Endodermal cell (in vitro differentiated cells): ENCODE measurements around the gene PARL. TPM values are rescaled to one million over a fixed set of nuclear protein-coding genes. Genes with fewer than 3 reads are reported as not detected.

Experiments used
- DNase-seq: peaks from one replicate; pipeline ENCODE4 v3.0.0-alpha.2; 2017
- H3K27ac ChIP-seq: 2 replicates; pipeline ENCODE4 v1.5.1; 2013; ENCODE audit warnings: mild to moderate bottlenecking, low read depth, low read length, moderate library complexity
- H3K27me3 ChIP-seq: 2 replicates; pipeline ENCODE4 v1.6.1; 2013; ENCODE audit warnings: mild to moderate bottlenecking, low read length, moderate library complexity; ENCODE audit not compliant: insufficient read depth, control insufficient read depth, poor library complexity, severe bottlenecking
- H3K36me3 ChIP-seq: 2 replicates; pipeline ENCODE4 v1.7.0; 2013; ENCODE audit warnings: mild to moderate bottlenecking, low read length, moderate library complexity; ENCODE audit not compliant: control insufficient read depth, insufficient read depth
- H3K4me1 ChIP-seq: one replicate; pipeline ENCODE4 v1.7.0; 2013; ENCODE audit warnings: low read length; ENCODE audit not compliant: control insufficient read depth, insufficient read depth
- H3K4me3 ChIP-seq: 2 replicates; pipeline ENCODE4 v1.5.1; 2013; ENCODE audit warnings: mild to moderate bottlenecking, low read length, moderate library complexity
- H3K9ac ChIP-seq: 2 replicates; pipeline ENCODE4 v1.6.1; 2013; ENCODE audit warnings: mild to moderate bottlenecking, low read length, moderate library complexity; ENCODE audit not compliant: poor library complexity, severe bottlenecking; ENCODE audit errors: extremely low read depth
- H3K9me3 ChIP-seq: 2 replicates; pipeline ENCODE4 v1.6.1; 2013; ENCODE audit warnings: mild to moderate bottlenecking, low read length, moderate library complexity; ENCODE audit not compliant: control insufficient read depth
- H3K27ac Mint-ChIP-seq: 2 replicates; pipeline ENCODE4 v1.8.0; 2020; ENCODE audit warnings: mixed read lengths
- H3K27me3 Mint-ChIP-seq: 2 replicates; pipeline ENCODE4 v1.8.0; 2021; ENCODE audit warnings: mild to moderate bottlenecking, mixed read lengths; ENCODE audit not compliant: insufficient read depth
- H3K36me3 Mint-ChIP-seq: 2 replicates; pipeline ENCODE4 v1.8.0; 2020; ENCODE audit warnings: low read depth, mixed read lengths
- H3K4me1 Mint-ChIP-seq: 2 replicates; pipeline ENCODE4 v1.8.0; 2020; ENCODE audit warnings: mixed read lengths
- H3K4me3 Mint-ChIP-seq: 2 replicates; pipeline ENCODE4 v1.8.0; 2020; ENCODE audit warnings: mild to moderate bottlenecking, moderate library complexity, mixed read lengths
- H3K9me3 Mint-ChIP-seq: 2 replicates; pipeline ENCODE4 v1.8.0; 2020; ENCODE audit warnings: mild to moderate bottlenecking, mixed read lengths
- CTCF ChIP-seq: fragments of 200-600 bp; sonication (generic); conservative IDR thresholded peaks from 2 replicates; pipeline ENCODE4 v1.5.0; 2021; ENCODE audit warnings: antibody characterized with exemption, mild to moderate bottlenecking
- WGBS, 2 experiments: methylation state at CpG; one replicate each; pipeline versions ENCODE4 v1.1.5 to v1.1.7; 2013; ENCODE audit warnings: missing lambda C conversion rate in 2 of 2, mixed read lengths in 1 of 2; ENCODE audit not compliant: insufficient coverage in 1 of 2, insufficient read length in 1 of 2; 5-methylcytosine and 5-hydroxymethylcytosine counted together
- total RNA-seq, 2 donors: library from RNA; stranded (reverse); fragmentation: NEBNext Ultra II Directional in 1 of 2; extraction: Animal tissue kit (Norgen Biotek cat#: 25700) in 1 of 2; gene quantifications; 2 replicates in 1 of 2; 3 replicates in 1 of 2; pipeline ENCODE4 v1.2.1, GENCODE V29; 2021

The PARL gene
- total RNA-seq, 2 donors from 2014 or later, result 77.3 to 83.0 TPM

- Histone ChIP-seq H3K4me1 (no peaks in the 10 kb centered on the region), H3K27me3 (no peaks in the 10 kb centered on the region), H3K9ac (peak overlapping the region; percentile 62), H3K36me3 (peaks cover 8% of the 10 kb centered on the region), H3K27ac (no peak overlapping the region), H3K9me3 (no peaks in the 10 kb centered on the region), H3K4me3 (peak overlapping the region; percentile 98)
- Mint-ChIP-seq H3K27ac (peak overlapping the region; percentile 94), H3K4me3 (peak overlapping the region; percentile 94), H3K4me1 (peaks cover 32% of the 10 kb centered on the region), H3K27me3 (peaks cover 16% of the 10 kb centered on the region), H3K9me3 (no peaks in the 10 kb centered on the region), H3K36me3 (peaks cover 6% of the 10 kb centered on the region)
- peak; percentile 54 for DNase-seq
- 67 to 75% methylated on average over 12 to 16 of the region's 16 CpGs for WGBS, 2 experiments
- TF ChIP-seq CTCF, result no peak
Observed at GRCh38 chr3:183883291-183884096, 1.2 kb downstream of the PARL start.

GRCh38 chr3:183880121-183880520 lies 4.6 kb downstream of the PARL start:
- WGBS, 2 experiments, result 96 to 97% methylated on average over 8 to 9 of the region's 9 CpGs
- Mint-ChIP-seq H3K27ac (peak overlapping the region; percentile 36), H3K4me1 (peaks cover 43% of the 10 kb centered on the region), H3K36me3 (peaks cover 18% of the 10 kb centered on the region), H3K4me3 (no peak overlapping the region), H3K27me3 (no peaks in the 10 kb centered on the region), H3K9me3 (no peaks in the 10 kb centered on the region)
- DNase-seq, result no peak
- no peak for TF ChIP-seq CTCF
- no peaks in the 10 kb centered on the region for H3K27me3 ChIP-seq
- H3K4me3 ChIP-seq, result no peak overlapping the region
- no peaks in the 10 kb centered on the region for H3K9me3 ChIP-seq
- H3K36me3 ChIP-seq, result peaks cover 12% of the 10 kb centered on the region
- no peaks in the 10 kb centered on the region for H3K4me1 ChIP-seq
- no peak overlapping the region for H3K27ac ChIP-seq
- H3K9ac ChIP-seq, result no peak overlapping the region

GRCh38 chr3:183879243-183879642 lies 5.4 kb downstream of the PARL start:
- Mint-ChIP-seq H3K36me3 (peaks cover 18% of the 10 kb centered on the region), H3K27me3 (no peaks in the 10 kb centered on the region), H3K27ac (no peak overlapping the region), H3K4me1 (peaks cover 40% of the 10 kb centered on the region), H3K9me3 (no peaks in the 10 kb centered on the region), H3K4me3 (no peak overlapping the region)
- H3K9ac ChIP-seq, result no peak overlapping the region
- H3K4me3 ChIP-seq, result no peak overlapping the region
- no peaks in the 10 kb centered on the region for H3K4me1 ChIP-seq
- no peaks in the 10 kb centered on the region for H3K9me3 ChIP-seq
- no peaks in the 10 kb centered on the region for H3K27me3 ChIP-seq
- no peak overlapping the region for H3K27ac ChIP-seq
- peaks cover 12% of the 10 kb centered on the region for H3K36me3 ChIP-seq
- 96% methylated on average over 2 of the region's 2 CpGs; no CpG with 5 or more reads in 1 of the 2 experiments for WGBS, 2 experiments
- DNase-seq, result no peak
- TF ChIP-seq CTCF, result no peak
